Esophagus muscularis mucosa (tissue), 4 donors: ENCODE results near the gene SPINDOC. TPM values are rescaled to one million over a fixed set of nuclear protein-coding genes. Genes with fewer than 3 reads are reported as not detected.

ENCODE experiments used
- DNase-seq: peaks from one replicate; pipeline ENCODE4 v3.0.0-alpha.2; 2017; ENCODE audit errors: extremely low spot score
- H3K27ac ChIP-seq, 4 donors: fragments of 200-600 bp; sonication (generic); replicated peaks in 1 of 4; 1 replicate in 3 of 4; 2 replicates in 1 of 4; pipeline ENCODE4 v1.5.1; 2016 to 2019; ENCODE audit warnings: mild to moderate bottlenecking in 1 of 4
- H3K27me3 ChIP-seq, 4 donors: fragments of 200-600 bp; sonication (generic); one replicate each; pipeline versions ENCODE4 v1.5.1 to v1.6.0; 2016 to 2019
- H3K36me3 ChIP-seq, 4 donors: fragments of 200-600 bp; sonication (generic); one replicate each; pipeline ENCODE4 v1.5.1; 2016 to 2019
- H3K4me1 ChIP-seq, 4 donors: fragments of 200-600 bp; sonication (generic); one replicate each; pipeline ENCODE4 v1.5.1; 2016 to 2019
- H3K4me3 ChIP-seq, 4 donors: fragments of 200-600 bp; sonication (generic); 1 replicate in 2 of 4; 2 replicates in 2 of 4; pipeline ENCODE4 v1.5.1; 2016 to 2019; ENCODE audit warnings: mild to moderate bottlenecking in 4 of 4, moderate library complexity in 1 of 4
- H3K9me3 ChIP-seq, 4 donors: fragments of 200-600 bp; sonication (generic); 1 replicate in 3 of 4; 2 replicates in 1 of 4; pipeline ENCODE4 v1.5.1; 2016 to 2019
- EP300 ChIP-seq: sonication (generic); formaldehyde crosslinking; IDR thresholded peaks from one replicate; pipeline ENCODE4 v1.6.1; 2017; ENCODE audit warnings: antibody characterized with exemption
- POLR2A ChIP-seq: fragments of 450-650 bp; IDR thresholded peaks from one replicate; pipeline ENCODE4 v1.6.1; 2017; ENCODE audit warnings: antibody characterized with exemption, moderate library complexity, mild to moderate bottlenecking, low read depth
- POLR2AphosphoS5 ChIP-seq, 2 donors: sonication (generic); formaldehyde crosslinking; IDR thresholded peaks; one replicate each; pipeline ENCODE4 v1.6.1; 2017; ENCODE audit warnings: antibody characterized with exemption in 2 of 2
- WGBS: methylation state at CpG from one replicate; pipeline ENCODE4 v1.1.5; 2018; 5-methylcytosine and 5-hydroxymethylcytosine counted together
- intact Hi-C: fragments of 100-400 bp; cut with DNase I; formaldehyde crosslinking; loops from one replicate; pipeline ENCODE4 v1.15.1; 2023
- total RNA-seq, 4 donors: library from RNA; depleted of rRNA; stranded (reverse); fragments of >200 nt; gene quantifications; one replicate each; pipeline versions ENCODE4 v1.1.0 to v1.2.1, GENCODE V29; 2016
- TF ChIP-seq, protein P1 (sequence below), 3 experiments: fragments of 200-600 bp in 2 of 3; fragments of 450-650 bp in 1 of 3; sonication (generic) in 2 of 3; IDR thresholded peaks; one replicate each; pipeline ENCODE4 v1.5.1; 2017 to 2019; ENCODE audit warnings: antibody characterized with exemption in 3 of 3, mild to moderate bottlenecking in 2 of 3, moderate library complexity in 1 of 3

Gene SPINDOC
- total RNA-seq, 4 donors from 2014 or later = 12.0 to 25.8 (median 18.6) TPM

DNA sequence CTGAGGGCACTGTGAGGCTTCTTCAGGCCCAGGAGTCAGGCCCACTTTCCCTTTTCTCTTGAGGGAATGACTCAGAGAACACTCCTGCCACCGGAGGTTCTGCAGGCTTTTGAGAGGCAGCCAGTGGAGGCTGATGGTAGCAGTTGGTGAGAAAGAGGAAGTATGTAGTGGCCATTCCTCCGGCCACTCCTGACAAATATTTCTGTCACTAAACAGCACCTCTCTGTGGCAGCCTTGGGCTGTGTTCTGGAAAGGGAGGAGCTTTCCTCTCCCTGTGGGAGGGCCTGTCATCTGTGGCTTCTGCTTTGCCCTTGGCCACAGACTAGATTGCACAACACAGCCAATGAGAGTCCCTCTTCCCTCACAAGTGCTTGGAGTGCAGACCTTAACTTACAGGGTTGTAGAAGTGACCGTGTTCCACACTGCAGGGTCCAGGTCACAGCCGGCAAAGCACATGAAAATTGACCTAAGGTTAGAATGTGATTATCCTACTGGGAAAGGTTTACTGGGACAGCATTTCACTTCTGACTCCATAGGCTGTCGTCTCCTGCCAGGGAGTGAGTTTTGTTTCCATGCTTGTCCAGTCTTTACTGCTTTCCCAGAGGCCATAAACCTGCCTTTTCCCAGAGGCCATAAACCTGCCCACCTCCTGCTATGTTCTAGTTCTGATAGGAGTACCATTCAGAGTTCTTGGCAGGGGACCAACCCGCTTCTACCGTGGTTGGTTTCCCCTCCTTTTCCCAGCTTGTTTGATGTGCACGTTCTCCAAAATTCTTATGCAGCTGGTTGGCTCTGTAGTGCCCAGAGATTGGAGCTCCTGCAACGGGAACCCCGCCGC is 58.9 kb downstream of the SPINDOC start:
- 20% methylated on average over 11 of the region's 11 CpGs for WGBS
- Histone ChIP-seq H3K36me3 (peaks cover 0 to 5% (median 0%) of the 10 kb centered on the region in 4 donors), H3K9me3 (no peaks in the 10 kb centered on the region), H3K27me3 (no peaks in the 10 kb centered on the region), H3K4me3 (peak overlapping the region in 2 of 4 donors; percentile 10 to 17), H3K27ac (peak overlapping the region; percentile 47 to 72 (median 60)), H3K4me1 (peaks cover 83 to 97% (median 88%) of the 10 kb centered on the region in 4 donors)
- TF ChIP-seq, protein P1, sequence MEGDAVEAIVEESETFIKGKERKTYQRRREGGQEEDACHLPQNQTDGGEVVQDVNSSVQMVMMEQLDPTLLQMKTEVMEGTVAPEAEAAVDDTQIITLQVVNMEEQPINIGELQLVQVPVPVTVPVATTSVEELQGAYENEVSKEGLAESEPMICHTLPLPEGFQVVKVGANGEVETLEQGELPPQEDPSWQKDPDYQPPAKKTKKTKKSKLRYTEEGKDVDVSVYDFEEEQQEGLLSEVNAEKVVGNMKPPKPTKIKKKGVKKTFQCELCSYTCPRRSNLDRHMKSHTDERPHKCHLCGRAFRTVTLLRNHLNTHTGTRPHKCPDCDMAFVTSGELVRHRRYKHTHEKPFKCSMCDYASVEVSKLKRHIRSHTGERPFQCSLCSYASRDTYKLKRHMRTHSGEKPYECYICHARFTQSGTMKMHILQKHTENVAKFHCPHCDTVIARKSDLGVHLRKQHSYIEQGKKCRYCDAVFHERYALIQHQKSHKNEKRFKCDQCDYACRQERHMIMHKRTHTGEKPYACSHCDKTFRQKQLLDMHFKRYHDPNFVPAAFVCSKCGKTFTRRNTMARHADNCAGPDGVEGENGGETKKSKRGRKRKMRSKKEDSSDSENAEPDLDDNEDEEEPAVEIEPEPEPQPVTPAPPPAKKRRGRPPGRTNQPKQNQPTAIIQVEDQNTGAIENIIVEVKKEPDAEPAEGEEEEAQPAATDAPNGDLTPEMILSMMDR (IDR thresholded peaks at IDR 0.05) = peak; percentile 44 to 61 (median 47)
- TF ChIP-seq POLR2AphosphoS5 (IDR thresholded peaks at IDR 0.05) (peak; percentile 52 to 78), POLR2A (no peak)
- intact Hi-C loops = loop anchor here (2.0 kb wide), 1 partner anchor 33 kb away; the partner anchor contains the start of gene MARK2
- peak; percentile 94 for DNase-seq

DNA sequence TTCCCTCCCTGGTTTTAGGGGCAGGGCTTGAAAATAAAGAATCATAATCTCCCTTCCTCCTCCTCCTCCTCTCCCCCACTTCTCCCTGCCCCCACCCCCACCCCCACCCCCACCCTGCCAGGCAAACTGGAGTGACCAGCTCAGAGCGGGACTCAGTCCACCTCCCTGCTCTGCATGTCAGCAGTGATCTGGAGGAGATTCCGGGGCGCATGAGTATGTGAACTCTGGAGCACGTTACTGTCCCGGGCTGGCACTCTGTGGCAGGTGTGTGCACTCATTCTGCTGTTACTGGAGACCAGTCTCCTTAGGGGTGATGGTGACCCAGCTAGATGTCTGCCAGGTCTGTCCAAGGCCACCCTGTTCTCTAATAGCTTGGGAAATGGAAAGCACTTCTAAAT is 59.5 kb downstream of the SPINDOC start:
- H3K27ac ChIP-seq = peak overlapping the region; percentile 47 to 72 (median 60)
- intact Hi-C loops = loop anchor here (2.0 kb wide), 1 partner anchor 34 kb away; the partner anchor contains the start of gene MARK2

DNA sequence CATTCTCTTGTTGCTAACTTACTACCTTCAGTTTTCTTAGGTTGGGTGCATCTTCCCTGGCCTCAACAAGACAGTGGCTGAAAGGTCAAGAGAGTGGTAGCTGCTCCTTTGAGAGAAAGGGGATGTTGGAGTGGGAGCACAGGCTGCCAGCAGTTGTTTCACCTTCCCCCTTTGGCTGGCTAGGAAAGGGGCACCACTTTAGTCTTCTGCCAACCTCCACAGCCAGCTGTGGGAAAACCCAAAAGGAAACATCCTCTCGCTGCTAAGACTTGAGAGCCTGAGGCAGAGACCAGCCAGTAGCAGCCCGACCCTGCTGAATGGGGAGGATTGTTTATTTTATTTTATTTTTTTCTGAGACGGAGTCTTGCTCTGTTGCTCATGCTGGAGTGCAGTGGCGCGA is 60.1 kb downstream of the SPINDOC start:
- Histone ChIP-seq H3K4me1 (peaks cover 84 to 96% (median 89%) of the 10 kb centered on the region in 4 donors), H3K27me3 (no peaks in the 10 kb centered on the region), H3K9me3 (no peaks in the 10 kb centered on the region), H3K27ac (peak overlapping the region in 3 of 4 donors; percentile 47 to 71 (median 48)), H3K4me3 (no peak overlapping the region), H3K36me3 (peaks cover 0 to 5% (median 0%) of the 10 kb centered on the region in 4 donors)
- intact Hi-C loops = loop anchor here (2.0 kb wide), 1 partner anchor 35 kb away; the partner anchor contains the start of gene MARK2
- TF ChIP-seq POLR2A (no peak), POLR2AphosphoS5 (IDR thresholded peaks at IDR 0.05) (no peak), EP300 (no peak)
- TF ChIP-seq, protein P1 (IDR thresholded peaks at IDR 0.05) = no peak
- DNase-seq = no peak
- WGBS = 78% methylated on average over 5 of the region's 5 CpGs

More for the DNA sequence above, 59.5 kb downstream of the SPINDOC start:
- Histone ChIP-seq H3K9me3 (no peaks in the 10 kb centered on the region), H3K4me1 (peaks cover 86 to 98% (median 90%) of the 10 kb centered on the region in 4 donors), H3K36me3 (peaks cover 0 to 5% (median 0%) of the 10 kb centered on the region in 4 donors), H3K4me3 (no peak overlapping the region), H3K27me3 (no peaks in the 10 kb centered on the region)
- no peak for TF ChIP-seq POLR2AphosphoS5 (IDR thresholded peaks at IDR 0.05)
- TF ChIP-seq, protein P1 (IDR thresholded peaks at IDR 0.05) = no peak
- TF ChIP-seq POLR2A = no peak
- TF ChIP-seq EP300 = no peak
- WGBS = 78% methylated on average over 3 of the region's 5 CpGs
- DNase-seq = no peak

DNA sequence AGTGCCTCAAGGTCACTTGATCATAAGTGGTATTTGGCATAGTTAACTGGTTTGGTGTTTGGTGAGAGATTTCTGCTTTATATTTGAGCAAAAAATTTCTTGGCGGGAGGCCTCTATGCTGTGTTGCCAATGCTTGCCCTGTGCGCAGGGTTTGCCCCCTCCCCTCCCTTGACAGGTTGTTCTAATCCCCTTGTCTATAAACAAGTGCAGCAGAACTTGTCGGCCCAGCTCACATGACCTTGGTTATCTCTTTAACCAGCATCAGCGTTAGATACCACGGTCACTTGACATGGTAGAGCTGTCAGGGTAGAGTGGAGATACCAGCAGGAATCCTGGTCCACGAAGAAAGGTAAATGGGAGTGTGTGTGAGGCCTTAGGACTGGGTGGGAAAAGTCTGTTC is 61.3 kb downstream of the SPINDOC start:
- intact Hi-C loops = no loop called here
- Histone ChIP-seq H3K27me3 (no peaks in the 10 kb centered on the region), H3K36me3 (peaks cover 0 to 10% (median 3%) of the 10 kb centered on the region in 4 donors), H3K9me3 (no peaks in the 10 kb centered on the region), H3K27ac (peak overlapping the region in 3 of 4 donors; percentile 28 to 71 (median 40)), H3K4me1 (peaks cover 74 to 93% (median 86%) of the 10 kb centered on the region in 4 donors), H3K4me3 (no peak overlapping the region)
- no peak for TF ChIP-seq POLR2A
- TF ChIP-seq, protein P1 (IDR thresholded peaks at IDR 0.05) = no peak
- no peak for TF ChIP-seq EP300
- no peak for TF ChIP-seq POLR2AphosphoS5 (IDR thresholded peaks at IDR 0.05)
- WGBS = 65% methylated on average over 6 of the region's 6 CpGs
- DNase-seq = no peak
